Activated naive CD8-positive, alpha-beta T cell treated with anti-CD3 and anti-CD28 coated beads, Interleukin-2, amount 10 ng/mL, durations not matched to agents 7 days and 5 days (primary cell): ENCODE measurements around the gene FEM1A. TPM values are rescaled to one million over a fixed set of nuclear protein-coding genes. Genes with fewer than 3 reads are reported as not detected.
"Not testable (repeated sequence)": the region's sequence is repeated elsewhere in the genome, so short reads cannot be mapped to it uniquely, and the experiment has no call there.

Experiments used
- ATAC-seq: fragments of 150-1000 bp; cut with Tn5 transposase; one replicate; pipeline ENCODE4 v1.10.0; 2021; ENCODE audit warnings: low read depth, moderate library complexity
- POLR2A ChIA-PET: fragments of 350-600 bp; sonication (Branson Sonifier 250); formaldehyde crosslinking; loops from one replicate; lab custom pipeline; 2021; ENCODE audit warnings: antibody characterized with exemption; lab: Charles Lee
- DNase-seq: peaks from one replicate; pipeline ENCODE4 v3.0.0; 2021
- H3K27ac Mint-ChIP-seq: one replicate; pipeline ENCODE4 v1.8.0; 2022; ENCODE audit warnings: mild to moderate bottlenecking, mixed read lengths
- H3K27me3 Mint-ChIP-seq: one replicate; pipeline ENCODE4 v1.8.0; 2022; ENCODE audit warnings: mild to moderate bottlenecking, moderate library complexity, mixed read lengths
- H3K36me3 Mint-ChIP-seq: one replicate; pipeline ENCODE4 v1.8.0; 2021; ENCODE audit warnings: mild to moderate bottlenecking, mixed read lengths
- H3K4me1 Mint-ChIP-seq: one replicate; pipeline ENCODE4 v1.8.0; 2021; ENCODE audit warnings: mixed read lengths
- H3K4me3 Mint-ChIP-seq: one replicate; pipeline ENCODE4 v1.8.0; 2022; ENCODE audit warnings: mild to moderate bottlenecking, moderate library complexity, mixed read lengths
- H3K9me3 Mint-ChIP-seq: one replicate; pipeline ENCODE4 v1.8.0; 2021; ENCODE audit warnings: mixed read lengths
- total RNA-seq, 2 experiments: library from RNA; stranded (reverse); gene quantifications; one replicate each; pipeline ENCODE4 v1.2.3, GENCODE V29; 2021

The FEM1A gene
- total RNA-seq, 2 experiments from 2014 or later: 12.5 to 12.6 TPM

DNA sequence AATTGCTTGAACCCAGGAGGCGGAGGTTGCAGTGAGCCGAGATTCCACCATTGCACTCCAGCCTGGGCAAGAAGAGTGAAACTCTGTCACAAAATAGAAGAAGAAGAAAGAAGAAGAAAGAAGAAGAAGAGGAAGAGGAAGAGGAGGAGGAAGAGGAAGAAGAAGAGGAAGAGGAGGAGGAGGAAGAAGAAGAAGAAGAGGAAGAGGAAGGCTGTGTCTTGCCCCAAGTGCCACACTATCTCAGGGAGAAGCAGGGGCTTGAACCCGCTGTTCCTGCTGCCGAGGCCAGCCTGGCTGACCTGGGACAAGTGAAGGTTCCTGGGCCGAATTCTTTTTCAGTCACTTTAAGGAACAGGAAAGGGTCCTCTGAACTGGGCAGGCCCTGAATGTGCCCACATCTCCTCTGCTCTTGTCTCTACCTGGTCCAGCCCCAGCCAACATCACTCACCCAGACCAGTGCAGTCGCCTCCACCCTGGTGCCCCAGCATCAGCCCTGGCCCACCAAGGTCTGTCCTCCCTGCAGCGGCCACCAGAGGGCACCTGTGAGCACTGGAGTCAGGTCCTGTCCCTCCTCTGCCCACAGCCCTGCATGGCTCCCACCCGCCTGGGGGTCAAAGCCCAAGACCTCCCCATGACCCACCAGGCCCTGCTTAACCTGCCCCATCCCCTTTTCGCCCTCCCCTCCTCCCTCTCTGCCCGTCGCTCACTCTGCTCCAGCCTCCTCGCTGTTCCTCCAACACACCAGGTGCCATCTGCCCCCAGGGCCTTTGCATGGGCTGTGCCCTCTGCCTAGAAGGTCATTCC is 20.0 kb downstream of the FEM1A start:
- DNase-seq (peak; percentile 93), ATAC-seq (peak; percentile 70)
- Mint-ChIP-seq H3K9me3 (peaks cover 1% of the 10 kb centered on the region), H3K4me1 (peaks cover 12% of the 10 kb centered on the region), H3K4me3 (peak overlapping the region; percentile 35), H3K27ac (no peak overlapping the region), H3K36me3 (peaks cover 7% of the 10 kb centered on the region), H3K27me3 (no peaks in the 10 kb centered on the region)
- POLR2A ChIA-PET: interaction anchor here (0.6 kb wide), 3 partner anchors 33 to 816 kb away, joined by 3 to 6 read pairs (median 4); no protein-coding TSS in a partner anchor

DNA sequence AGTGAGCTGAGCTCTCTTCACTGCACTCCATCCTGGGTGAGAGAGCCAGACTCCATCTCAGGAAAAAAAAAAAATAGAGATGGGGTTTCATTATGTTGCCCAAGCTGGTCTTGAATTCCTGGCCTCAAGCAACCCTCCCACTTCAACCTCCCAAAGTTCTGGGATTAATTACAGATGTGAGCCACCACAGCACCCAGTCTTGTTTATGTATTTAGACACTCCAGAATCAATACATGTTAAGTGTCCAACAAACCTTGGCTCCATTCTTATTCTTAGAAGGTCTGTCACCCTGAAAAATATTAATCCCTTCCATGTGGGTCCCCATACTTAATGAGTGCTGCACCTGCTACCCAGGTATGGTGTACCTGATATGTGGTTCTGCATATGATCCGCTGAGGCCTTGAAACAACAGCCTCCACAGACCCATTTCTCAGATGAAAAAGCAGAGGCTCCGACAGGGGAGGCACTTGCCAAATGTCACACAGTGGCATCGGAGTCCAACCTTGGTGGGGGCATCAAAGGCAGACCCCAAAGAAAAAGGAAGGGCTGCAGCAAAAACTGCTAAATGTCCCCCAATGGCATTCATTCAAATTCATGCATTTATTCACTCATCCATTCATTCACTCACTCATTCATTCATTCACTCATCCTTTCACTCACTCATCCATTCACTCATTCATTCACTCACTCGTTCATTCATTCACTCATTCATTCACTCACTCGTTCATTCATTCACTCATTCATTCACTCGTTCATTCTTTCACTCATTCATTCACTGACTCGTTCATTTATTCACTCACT is 23.3 kb downstream of the FEM1A start:
- peaks cover 1% of the 10 kb centered on the region for H3K9me3 Mint-ChIP-seq
- H3K27me3 Mint-ChIP-seq: no peaks in the 10 kb centered on the region
- POLR2A ChIA-PET: no interaction called here
- peaks cover 12% of the 10 kb centered on the region for H3K4me1 Mint-ChIP-seq
- ATAC-seq: no peak
- no peak overlapping the region for H3K4me3 Mint-ChIP-seq
- no peak for DNase-seq
- peak overlapping the region; percentile 54 for H3K27ac Mint-ChIP-seq
- peaks cover 16% of the 10 kb centered on the region for H3K36me3 Mint-ChIP-seq

DNA sequence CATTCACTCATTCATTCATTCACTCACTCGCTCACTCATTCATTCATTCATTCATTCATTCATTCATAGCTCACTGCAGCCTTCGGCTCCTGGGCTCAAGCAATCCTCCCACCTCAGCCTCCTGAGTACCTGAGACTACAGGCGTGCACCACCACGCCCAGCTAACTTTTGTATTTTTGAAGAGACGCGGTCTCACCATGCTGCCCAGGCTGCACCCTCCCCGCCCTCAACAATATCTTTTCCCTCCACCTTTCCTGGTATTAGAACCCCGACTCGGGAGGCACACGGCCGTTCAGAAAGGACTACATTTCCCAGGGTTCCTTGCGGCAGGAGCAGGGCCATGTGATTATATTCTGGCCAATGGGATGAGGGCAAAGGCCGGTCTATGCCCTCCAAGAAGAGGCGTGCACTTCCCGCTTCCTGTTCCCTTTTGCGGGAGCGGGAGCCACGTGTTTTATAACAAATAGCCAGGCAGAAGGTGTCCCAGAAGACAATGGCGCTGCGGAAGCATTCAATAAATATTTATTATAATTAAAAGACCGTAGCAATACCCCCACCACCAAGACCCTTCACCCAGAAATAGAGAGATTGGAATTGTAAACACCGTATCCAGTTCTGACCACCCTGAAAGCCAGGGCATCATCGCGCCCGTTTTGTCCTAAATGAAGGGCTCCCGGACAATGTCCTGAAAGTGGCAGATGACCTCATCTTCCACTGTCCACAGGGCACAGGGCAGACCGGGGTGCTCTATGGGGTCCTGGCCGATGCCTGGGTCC is 24.1 kb downstream of the FEM1A start:
- Mint-ChIP-seq H3K9me3 (peaks cover 1% of the 10 kb centered on the region), H3K36me3 (peaks cover 16% of the 10 kb centered on the region), H3K4me1 (peaks cover 12% of the 10 kb centered on the region)

DNA sequence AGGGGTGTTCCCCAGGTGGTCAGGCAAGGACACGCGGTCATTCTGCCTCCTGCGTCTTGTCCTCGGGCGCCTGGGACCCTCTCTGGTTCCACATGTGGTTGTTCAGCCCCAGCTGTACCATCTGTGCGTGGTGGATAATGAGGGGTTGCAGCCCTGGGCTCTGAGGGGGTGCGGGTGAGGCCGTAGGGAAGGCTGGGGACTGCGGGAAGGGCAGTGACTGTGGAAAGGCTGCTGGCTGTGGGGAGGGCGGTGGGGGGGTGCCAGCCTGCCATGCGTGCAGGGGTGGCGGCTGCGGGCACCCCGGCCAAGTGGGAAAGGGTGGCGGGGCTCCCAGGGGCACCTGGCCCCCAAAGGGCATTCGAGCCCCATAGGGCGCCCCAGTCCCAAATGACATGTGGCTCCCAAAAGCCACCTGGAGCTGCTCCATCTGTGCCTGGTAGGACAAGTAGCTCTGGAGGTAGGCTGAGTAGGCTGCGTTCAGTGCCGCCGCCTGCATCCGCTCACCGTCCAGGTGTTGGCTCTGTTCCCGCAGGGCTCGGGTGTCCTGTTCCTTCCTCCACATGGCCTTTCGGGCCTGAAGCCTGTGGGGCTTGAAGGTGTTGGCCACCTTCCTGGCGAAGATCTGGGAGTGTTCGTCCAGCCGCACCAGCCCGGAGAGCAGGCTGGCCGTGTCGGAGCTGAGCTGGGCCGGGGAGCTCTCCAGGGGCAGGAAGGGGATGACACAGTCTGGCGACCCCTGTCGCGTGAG is 24.8 kb downstream of the FEM1A start:
- Mint-ChIP-seq H3K27ac (no peak overlapping the region), H3K4me1 (peaks cover 11% of the 10 kb centered on the region), H3K9me3 (peaks cover 1% of the 10 kb centered on the region), H3K4me3 (no peak overlapping the region), H3K36me3 (peaks cover 16% of the 10 kb centered on the region), H3K27me3 (no peaks in the 10 kb centered on the region)
- DNase-seq: no peak
- no peak for ATAC-seq
- POLR2A ChIA-PET: interaction anchor here (0.9 kb wide), 1 partner anchor 10 kb away, joined by 3 read pairs; no protein-coding TSS in a partner anchor

More for the DNA sequence above, 24.1 kb downstream of the FEM1A start:
- POLR2A ChIA-PET: no interaction called here
- peak; percentile 67 for DNase-seq
- ATAC-seq: peak; percentile 82
- H3K27ac Mint-ChIP-seq: peak overlapping the region; percentile 54
- H3K4me3 Mint-ChIP-seq: peak overlapping the region; percentile 63
- H3K27me3 Mint-ChIP-seq: no peaks in the 10 kb centered on the region

DNA sequence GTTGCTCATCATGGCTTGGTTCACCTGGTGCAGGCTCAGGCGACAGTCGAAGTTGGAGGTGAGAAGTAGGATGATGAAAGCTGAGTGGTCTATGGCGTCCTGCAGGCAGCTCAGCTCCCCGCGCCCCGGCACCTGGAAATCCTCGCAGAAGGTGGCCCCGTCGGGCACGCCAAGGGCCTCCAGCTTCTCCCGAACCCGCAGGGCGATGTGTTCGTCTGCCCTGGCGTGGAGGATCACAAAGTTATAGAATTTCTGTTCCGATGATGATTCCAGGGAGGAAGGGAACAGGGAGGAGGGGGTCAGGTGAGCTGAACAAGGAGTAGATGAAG is 25.4 kb downstream of the FEM1A start:
- ATAC-seq (no peak), DNase-seq (no peak)
- Mint-ChIP-seq H3K4me3 (no peak overlapping the region), H3K4me1 (peaks cover 7% of the 10 kb centered on the region), H3K36me3 (peaks cover 16% of the 10 kb centered on the region), H3K27ac (no peak overlapping the region), H3K27me3 (no peaks in the 10 kb centered on the region), H3K9me3 (peaks cover 1% of the 10 kb centered on the region)
- POLR2A ChIA-PET: interaction anchor here (0.9 kb wide), 1 partner anchor 9 kb away, joined by 3 read pairs; no protein-coding TSS in a partner anchor

DNA sequence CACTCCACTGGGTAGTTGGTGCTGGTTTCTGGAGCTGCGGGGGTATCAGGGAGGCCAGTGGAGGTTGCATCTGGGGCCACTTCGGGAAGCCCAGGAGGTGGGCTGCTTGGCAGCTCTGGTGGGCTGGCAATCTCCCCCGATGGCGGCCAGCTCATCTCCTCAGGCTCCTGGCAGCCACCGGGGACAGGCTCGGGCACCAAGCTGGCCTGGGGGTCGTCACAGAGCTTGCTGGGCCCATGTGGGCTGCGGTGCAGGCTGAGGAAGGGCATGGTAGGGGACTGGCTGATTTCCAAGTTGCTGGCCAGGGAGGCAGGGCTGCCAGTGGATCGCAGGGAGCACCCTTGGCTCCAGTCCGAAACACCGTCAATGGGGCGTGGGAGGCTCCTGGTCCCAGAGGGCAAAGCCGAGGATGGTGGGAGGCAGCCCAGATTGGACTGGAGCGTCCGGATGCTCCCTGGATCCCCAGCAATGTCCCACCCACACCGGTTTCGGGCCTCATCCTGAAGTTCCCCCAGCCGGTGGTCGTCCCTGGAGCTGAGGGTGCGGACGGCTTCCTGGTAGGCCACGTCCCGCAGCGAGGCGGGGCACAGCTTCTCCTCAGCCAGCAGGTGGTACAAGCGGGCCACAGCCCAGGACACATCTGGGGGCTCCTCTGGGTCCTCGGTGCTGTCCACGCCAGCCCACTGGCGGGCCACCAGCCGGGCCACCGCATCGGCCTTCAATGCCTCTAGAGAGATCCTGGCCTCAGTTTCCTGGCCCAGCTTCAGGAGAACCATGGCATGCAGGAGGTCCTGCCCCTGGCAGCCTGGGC is 26.1 kb downstream of the FEM1A start:
- no peak for ATAC-seq
- no peak overlapping the region for H3K27ac Mint-ChIP-seq
- POLR2A ChIA-PET: interaction anchor here (0.9 kb wide), 1 partner anchor 9 kb away, joined by 3 read pairs; no protein-coding TSS in a partner anchor
- no peak overlapping the region for H3K4me3 Mint-ChIP-seq
- no peak for DNase-seq
- peaks cover 7% of the 10 kb centered on the region for H3K4me1 Mint-ChIP-seq
- H3K27me3 Mint-ChIP-seq: no peaks in the 10 kb centered on the region
- peaks cover 1% of the 10 kb centered on the region for H3K9me3 Mint-ChIP-seq
- H3K36me3 Mint-ChIP-seq: peaks cover 21% of the 10 kb centered on the region

DNA sequence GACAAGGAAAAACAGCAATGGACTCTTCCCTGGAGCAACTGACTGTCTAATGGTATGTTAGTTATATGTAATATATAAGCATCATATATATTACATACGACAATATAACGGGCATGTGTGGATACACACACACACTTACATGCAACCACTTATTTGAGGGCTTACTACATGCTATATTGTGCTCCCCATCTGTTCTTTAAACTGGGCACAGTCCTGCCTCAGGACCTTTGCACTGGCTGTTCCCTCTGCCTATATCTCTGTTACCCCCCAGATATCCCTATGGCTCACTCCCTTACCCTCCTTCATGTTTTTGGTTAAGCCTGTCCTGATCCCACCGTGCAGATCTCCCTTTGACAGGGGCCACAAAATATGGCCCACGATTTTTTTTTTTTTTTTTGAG is 29.7 kb downstream of the FEM1A start:
- no peak overlapping the region for H3K4me3 Mint-ChIP-seq
- POLR2A ChIA-PET: no interaction called here
- peaks cover 16% of the 10 kb centered on the region for H3K36me3 Mint-ChIP-seq
- DNase-seq: no peak
- no peaks in the 10 kb centered on the region for H3K9me3 Mint-ChIP-seq
- H3K27me3 Mint-ChIP-seq: no peaks in the 10 kb centered on the region
- peak overlapping the region; percentile 27 for H3K27ac Mint-ChIP-seq
- H3K4me1 Mint-ChIP-seq: no peaks in the 10 kb centered on the region
- ATAC-seq: no peak

DNA sequence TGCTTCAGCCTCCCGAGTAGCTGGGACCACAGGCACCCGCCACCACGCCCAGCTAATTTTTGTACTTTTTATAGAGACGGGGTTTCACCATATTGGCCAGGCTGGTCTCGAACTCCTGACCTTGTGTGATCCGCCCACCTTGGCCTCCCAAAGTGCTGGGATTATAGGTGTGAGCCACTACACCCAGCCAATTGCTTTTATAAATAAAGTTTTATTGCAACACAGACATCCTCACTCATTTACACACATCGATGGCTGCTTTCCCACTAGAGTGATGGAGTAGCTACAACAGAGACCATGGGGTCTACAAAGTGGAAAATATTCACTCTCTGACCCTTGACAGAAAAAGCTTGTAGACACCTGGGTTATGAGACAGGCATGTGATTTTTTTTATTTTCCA is 30.8 kb downstream of the FEM1A start:
- DNase-seq, H3K4me1 Mint-ChIP-seq, H3K36me3 Mint-ChIP-seq, H3K9me3 Mint-ChIP-seq, H3K4me3 Mint-ChIP-seq, H3K27me3 Mint-ChIP-seq, ATAC-seq, POLR2A ChIA-PET, H3K27ac Mint-ChIP-seq: not testable (repeated sequence)

DNA sequence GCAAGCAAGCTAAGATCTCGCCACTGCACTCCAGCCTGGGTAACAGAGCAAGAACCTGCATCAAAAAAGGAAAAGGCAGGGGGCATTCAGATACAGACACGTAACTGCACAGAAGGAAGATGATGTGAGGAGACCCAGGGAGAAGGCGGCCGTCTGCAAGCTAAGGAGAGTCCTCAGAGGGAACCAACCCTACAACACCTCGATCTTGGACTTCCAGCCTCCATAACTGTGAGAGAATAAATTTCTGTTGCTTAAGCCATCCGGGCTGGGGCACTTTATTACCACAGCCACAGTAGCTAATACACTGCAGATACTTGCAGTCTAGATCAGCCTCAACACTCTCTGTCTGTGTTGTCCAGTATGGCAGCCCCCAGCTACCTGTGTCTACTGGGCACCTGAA is 32.0 kb downstream of the FEM1A start:
- Mint-ChIP-seq H3K27me3 (no peaks in the 10 kb centered on the region), H3K4me3 (no peak overlapping the region), H3K4me1 (peaks cover 1% of the 10 kb centered on the region), H3K27ac (no peak overlapping the region), H3K9me3 (no peaks in the 10 kb centered on the region), H3K36me3 (peaks cover 8% of the 10 kb centered on the region)
- no peak for ATAC-seq
- POLR2A ChIA-PET: no interaction called here
- DNase-seq: no peak

DNA sequence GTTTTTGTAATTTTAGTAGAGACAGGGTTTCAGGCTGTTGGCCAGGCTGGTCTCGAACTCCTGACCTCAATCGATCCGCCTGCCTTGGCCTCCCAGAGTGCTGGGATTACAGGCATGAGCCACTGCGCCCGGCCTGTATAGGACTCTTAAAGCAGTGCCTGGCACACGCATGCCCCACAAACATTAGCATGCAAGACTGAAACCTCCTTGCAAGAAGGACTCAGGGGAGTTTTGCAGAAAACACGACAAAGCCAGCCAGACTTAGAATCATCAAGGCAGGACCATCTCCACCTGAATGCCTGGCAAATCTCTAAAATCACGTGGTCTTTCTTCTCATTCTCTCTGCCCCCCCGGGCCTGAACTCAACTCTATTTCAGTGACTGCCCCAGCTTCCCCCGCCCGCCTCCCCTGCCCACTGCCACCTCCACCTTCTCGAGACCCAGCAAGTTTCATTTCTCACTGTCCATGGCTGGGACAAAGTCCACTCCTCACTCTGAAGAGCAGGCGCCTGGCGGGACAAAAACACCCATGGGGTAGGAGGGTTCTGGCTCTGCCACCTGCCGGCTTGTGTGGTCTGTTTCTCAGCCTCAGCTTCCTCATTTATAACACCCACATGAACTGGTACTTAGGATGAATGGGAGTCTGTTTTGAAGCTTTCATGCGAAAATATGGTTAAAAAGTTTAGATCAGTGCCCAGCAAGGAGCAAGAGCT is 37.6 kb downstream of the FEM1A start:
- Mint-ChIP-seq H3K27ac (peak overlapping the region; percentile 69), H3K4me3 (peak overlapping the region; percentile 71), H3K36me3 (peaks cover 9% of the 10 kb centered on the region), H3K4me1 (peaks cover 18% of the 10 kb centered on the region), H3K9me3 (no peaks in the 10 kb centered on the region), H3K27me3 (no peaks in the 10 kb centered on the region)
- POLR2A ChIA-PET: interaction anchor here (0.7 kb wide), 1 partner anchor 1280 kb away, joined by 6 read pairs; no protein-coding TSS in a partner anchor
- ATAC-seq (no peak), DNase-seq (no peak)

DNA sequence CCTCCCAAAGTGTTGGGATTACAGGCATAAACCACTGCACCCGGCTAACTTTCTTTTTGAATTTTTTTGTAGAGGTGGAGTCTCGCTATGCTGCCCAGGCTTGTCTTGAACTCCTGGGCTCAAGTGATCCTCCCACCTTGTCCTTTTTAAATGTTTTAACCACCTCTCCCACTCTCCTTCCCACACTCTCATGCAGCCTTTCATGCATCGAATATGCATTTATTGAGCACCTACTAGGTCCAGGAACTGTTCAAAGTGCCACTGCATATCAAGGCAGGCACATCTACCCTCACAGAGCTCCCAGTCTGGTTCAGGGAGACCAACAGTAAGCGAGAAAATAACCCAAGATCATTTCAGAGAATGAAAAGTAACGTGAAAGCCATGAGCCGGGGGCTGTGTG is 38.8 kb downstream of the FEM1A start:
- H3K27ac Mint-ChIP-seq: peak overlapping the region; percentile 83
- H3K27me3 Mint-ChIP-seq: no peaks in the 10 kb centered on the region
- peak overlapping the region; percentile 88 for H3K4me3 Mint-ChIP-seq
- POLR2A ChIA-PET: no interaction called here
- peaks cover 9% of the 10 kb centered on the region for H3K36me3 Mint-ChIP-seq
- no peaks in the 10 kb centered on the region for H3K9me3 Mint-ChIP-seq
- DNase-seq: no peak
- peaks cover 18% of the 10 kb centered on the region for H3K4me1 Mint-ChIP-seq
- no peak for ATAC-seq
